GM23248 (cell line): ENCODE results near the gene LGALS1.

Experiments used
- EZH2 ChIP-seq: fragments of 200-600 bp; sonication (generic); IDR thresholded peaks from 2 replicates; pipeline ENCODE4 v1.6.1; 2018; ENCODE audit warnings: antibody characterized with exemption, mild to moderate bottlenecking; ENCODE audit not compliant: insufficient read depth, poor library complexity, severe bottlenecking
- EZH2phosphoT487 ChIP-seq: fragments of 200-600 bp; sonication (generic); IDR thresholded peaks from 2 replicates; pipeline ENCODE4 v1.6.1; 2018; ENCODE audit warnings: antibody characterized with exemption, moderate library complexity, mild to moderate bottlenecking, low read depth; ENCODE audit not compliant: insufficient read depth

- no peak for TF ChIP-seq EZH2
- TF ChIP-seq EZH2phosphoT487, result no peak
Measured at GRCh38 chr22:37681001-37681424, 5.6 kb downstream of the LGALS1 start.
